ENCODE results near the gene SLC25A1.

GRCh38 chr22:19199479-19199878, 20.9 kb upstream of the SLC25A1 start:
- TF ChIP-seq CTCF (IDR thresholded peaks at IDR 0.05; ENCODE audit: low read depth, low read length) (no peak), EZH2phosphoT487 (IDR thresholded peaks at IDR 0.05; ENCODE audit: low read depth) (no peak)
